Naive B cell (primary cell): ENCODE data around the gene EXOC4. TPM values are rescaled to one million over a fixed set of nuclear protein-coding genes. Genes with fewer than 3 reads are reported as not detected.

Experiments used
- ATAC-seq, 2 donors: fragments of 150-1000 bp; cut with Tn5 transposase; 2 replicates each; pipeline ENCODE4 v1.10.0; 2021; ENCODE audit warnings: low read depth in 2 of 2, mild to moderate bottlenecking in 2 of 2, moderate library complexity in 2 of 2
- DNase-seq: peaks from one replicate; pipeline ENCODE4 v3.0.0; 2022
- H3K27ac Mint-ChIP-seq, 6 donors: one replicate each; pipeline ENCODE4 v1.8.0; 2020 to 2022; ENCODE audit warnings: mild to moderate bottlenecking in 6 of 6, mixed read lengths in 6 of 6, moderate library complexity in 5 of 6, inconsistent platforms in 2 of 6
- H3K27me3 Mint-ChIP-seq, 3 donors: one replicate each; pipeline ENCODE4 v1.8.0; 2021 to 2022; ENCODE audit warnings: mixed read lengths in 3 of 3, mild to moderate bottlenecking in 1 of 3
- H3K36me3 Mint-ChIP-seq, 2 donors: one replicate each; pipeline ENCODE4 v1.8.0; 2020 to 2022; ENCODE audit warnings: mixed read lengths in 2 of 2, inconsistent platforms in 1 of 2, mild to moderate bottlenecking in 1 of 2
- H3K4me1 Mint-ChIP-seq, 3 donors: one replicate each; pipeline ENCODE4 v1.8.0; 2020 to 2022; ENCODE audit warnings: mixed read lengths in 3 of 3, inconsistent platforms in 1 of 3, mild to moderate bottlenecking in 1 of 3, moderate library complexity in 1 of 3
- H3K4me3 Mint-ChIP-seq, 8 donors: one replicate each; pipeline ENCODE4 v1.8.0; 2020 to 2022; ENCODE audit warnings: mild to moderate bottlenecking in 8 of 8, mixed read lengths in 8 of 8, moderate library complexity in 8 of 8, inconsistent platforms in 2 of 8
- H3K9me3 Mint-ChIP-seq, 7 donors: one replicate each; pipeline ENCODE4 v1.8.0; 2020 to 2022; ENCODE audit warnings: mixed read lengths in 7 of 7, mild to moderate bottlenecking in 5 of 7, inconsistent platforms in 2 of 7, moderate library complexity in 1 of 7
- polyA plus RNA-seq, 6 donors: library from polyadenylated mRNA; unstranded; fragments of 300-500 nt; fragmentation: Illumina TruSeq; gene quantifications; one replicate each; pipeline ENCODE4 v1.2.3, GENCODE V29; 2021; ENCODE audit warnings: low read depth in 6 of 6

Gene EXOC4
- polyA plus RNA-seq, 6 donors from 2014 or later = 39.9 to 59.7 (median 47.2) TPM

DNA sequence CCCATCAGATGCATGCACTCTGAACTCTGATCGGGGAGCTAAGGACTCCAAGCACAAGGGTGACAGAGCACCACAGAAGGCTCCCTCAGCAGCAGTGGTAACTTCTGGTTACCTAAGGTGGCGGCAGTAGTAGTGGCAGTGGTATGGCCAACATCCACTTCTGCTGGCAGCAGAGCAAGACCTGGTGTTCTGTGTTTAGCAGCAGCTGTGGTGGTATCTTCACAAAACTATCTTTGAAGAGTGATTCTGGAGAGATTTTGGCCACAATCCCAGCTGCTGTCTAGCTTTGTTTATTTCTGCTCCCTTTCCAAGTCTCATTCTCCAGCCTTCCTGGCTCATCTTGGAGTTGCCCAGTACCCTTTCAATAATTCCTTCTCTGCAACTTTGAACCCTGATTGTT lies 771.9 kb downstream of the EXOC4 start:
- DNase-seq = no peak
- H3K36me3 Mint-ChIP-seq = peaks cover 0 to 8% of the 10 kb centered on the region in 2 donors
- no peaks in the 10 kb centered on the region for H3K27me3 Mint-ChIP-seq
- no peak for ATAC-seq
- H3K27ac Mint-ChIP-seq = no peak overlapping the region
- peaks cover 0 to 2% (median 0%) of the 10 kb centered on the region in 7 donors for H3K9me3 Mint-ChIP-seq
- no peaks in the 10 kb centered on the region for H3K4me1 Mint-ChIP-seq
- H3K4me3 Mint-ChIP-seq = no peak overlapping the region

DNA sequence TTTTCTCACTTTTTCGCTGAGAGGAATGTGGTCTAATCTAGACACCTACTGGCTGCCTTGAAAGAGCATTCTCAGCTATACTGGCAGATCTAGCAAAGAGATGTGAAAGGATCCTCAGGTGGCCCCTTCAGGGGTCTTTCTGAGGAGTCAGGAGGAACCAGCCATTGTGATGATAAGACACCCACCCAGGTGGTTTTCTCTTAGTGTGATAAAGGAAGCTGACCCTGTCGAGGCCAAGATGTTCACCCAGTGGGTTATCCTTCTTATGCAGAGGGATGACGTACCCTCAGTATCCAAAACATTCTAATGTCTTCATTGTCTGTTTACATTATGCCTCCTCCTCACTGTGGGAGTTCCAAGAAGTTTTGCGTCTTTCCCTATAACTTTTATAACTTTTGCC lies 776.0 kb downstream of the EXOC4 start:
- Mint-ChIP-seq H3K9me3 (peaks cover 0 to 2% (median 0%) of the 10 kb centered on the region in 7 donors), H3K27ac (no peak overlapping the region), H3K4me3 (peak overlapping the region in 1 of 8 donors; percentile 1), H3K36me3 (peaks cover 8 to 11% of the 10 kb centered on the region in 2 donors), H3K4me1 (no peaks in the 10 kb centered on the region), H3K27me3 (no peaks in the 10 kb centered on the region)
- ATAC-seq (no peak), DNase-seq (no peak)

GRCh38 chr7:134029743-134030142 lies 776.9 kb downstream of the EXOC4 start:
- DNase-seq (no peak), ATAC-seq (no peak)
- no peaks in the 10 kb centered on the region for H3K4me1 Mint-ChIP-seq
- H3K9me3 Mint-ChIP-seq = peaks cover 0 to 2% (median 0%) of the 10 kb centered on the region in 7 donors
- H3K36me3 Mint-ChIP-seq = peaks cover 8 to 15% of the 10 kb centered on the region in 2 donors
- no peaks in the 10 kb centered on the region for H3K27me3 Mint-ChIP-seq
- no peak overlapping the region for H3K4me3 Mint-ChIP-seq
- H3K27ac Mint-ChIP-seq = no peak overlapping the region

DNA sequence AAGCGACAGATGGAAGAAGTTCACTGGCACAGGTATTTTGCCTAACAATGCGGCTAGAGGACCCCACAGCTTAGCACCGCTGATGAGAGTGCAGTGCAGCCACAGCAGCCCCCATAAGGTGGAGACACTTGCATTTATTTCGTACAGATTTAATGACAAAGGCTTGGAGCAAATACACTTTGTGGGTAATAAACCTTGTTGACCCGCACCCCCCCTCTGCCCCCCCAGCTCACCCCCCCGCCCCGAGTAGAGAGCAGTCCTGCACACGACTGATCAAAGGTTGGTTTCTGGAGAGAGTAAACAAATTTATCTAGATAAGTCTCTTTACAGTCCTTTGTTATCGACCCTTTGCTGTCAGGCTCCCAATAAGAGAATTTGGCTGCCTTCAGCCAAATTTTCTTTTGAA lies 777.6 kb downstream of the EXOC4 start:
- no peak overlapping the region for H3K27ac Mint-ChIP-seq
- H3K4me3 Mint-ChIP-seq = no peak overlapping the region
- peaks cover 0 to 2% (median 0%) of the 10 kb centered on the region in 7 donors for H3K9me3 Mint-ChIP-seq
- H3K4me1 Mint-ChIP-seq = no peaks in the 10 kb centered on the region
- peaks cover 8 to 15% of the 10 kb centered on the region in 2 donors for H3K36me3 Mint-ChIP-seq
- ATAC-seq = no peak
- no peaks in the 10 kb centered on the region for H3K27me3 Mint-ChIP-seq
- DNase-seq = no peak

DNA sequence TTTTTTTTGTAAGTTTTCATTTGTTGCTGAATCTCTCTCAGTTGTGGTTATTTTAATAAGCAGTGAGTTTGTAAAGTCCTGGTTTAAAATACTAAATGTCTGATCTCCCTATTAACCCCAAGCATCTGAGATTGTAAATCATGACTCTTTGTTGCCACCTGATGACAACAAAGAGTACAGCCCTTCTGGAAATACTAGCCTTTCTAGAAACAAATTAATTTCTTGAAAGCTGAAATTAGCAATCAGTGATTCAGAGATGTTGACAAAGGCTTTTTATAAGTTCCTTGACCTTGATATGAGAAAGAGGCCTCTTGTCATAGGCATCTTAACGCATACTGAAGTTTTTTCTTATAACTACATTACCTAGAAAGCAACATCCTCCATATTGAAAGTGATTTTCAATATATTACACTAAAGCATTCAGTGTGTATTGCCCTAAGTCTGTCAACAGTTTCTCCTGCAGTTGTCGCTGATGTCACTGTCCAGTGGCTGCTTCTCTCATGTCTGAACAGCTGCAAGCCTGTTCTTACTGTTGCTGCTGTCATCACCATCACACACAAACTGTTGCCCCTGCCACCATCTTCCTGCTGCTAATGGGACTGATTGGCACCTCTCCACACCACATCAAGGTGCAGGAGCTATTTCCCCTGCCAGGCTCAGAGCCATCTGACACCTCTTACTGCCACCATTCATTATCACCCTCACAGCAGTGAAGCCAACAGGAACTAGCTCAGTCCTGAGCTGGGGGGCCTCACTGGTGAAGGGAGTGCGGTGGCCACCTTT lies 779.1 kb downstream of the EXOC4 start:
- Mint-ChIP-seq H3K36me3 (peaks cover 0 to 19% of the 10 kb centered on the region in 2 donors), H3K27ac (peak overlapping the region in 1 of 6 donors; percentile 24), H3K9me3 (peaks cover 0 to 2% (median 0%) of the 10 kb centered on the region in 7 donors), H3K4me3 (no peak overlapping the region), H3K27me3 (no peaks in the 10 kb centered on the region), H3K4me1 (no peaks in the 10 kb centered on the region)
- ATAC-seq = no peak
- DNase-seq = no peak

DNA sequence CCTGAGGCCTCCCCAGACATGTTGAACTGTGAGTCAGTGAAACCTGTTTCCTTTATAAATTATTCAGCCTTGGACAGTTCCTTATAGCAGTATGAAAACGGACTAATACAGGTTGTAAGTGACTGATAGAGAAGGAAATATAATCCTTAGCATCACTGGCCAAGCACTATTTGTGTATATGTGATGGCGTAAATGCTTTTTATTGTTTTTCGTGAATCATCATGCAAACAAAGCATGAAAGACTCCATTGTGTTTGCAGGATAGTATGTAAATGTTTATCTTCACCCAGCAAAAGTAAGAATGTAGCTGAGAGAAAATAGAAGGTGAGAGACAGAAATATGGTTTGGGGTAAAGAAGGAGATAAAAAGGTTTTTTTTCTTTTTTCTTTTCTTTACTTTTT lies 781.8 kb downstream of the EXOC4 start:
- no peaks in the 10 kb centered on the region for H3K4me1 Mint-ChIP-seq
- peak overlapping the region in 1 of 6 donors; percentile 54 for H3K27ac Mint-ChIP-seq
- peaks cover 0 to 25% of the 10 kb centered on the region in 2 donors for H3K36me3 Mint-ChIP-seq
- no peak overlapping the region for H3K4me3 Mint-ChIP-seq
- ATAC-seq = no peak
- no peak for DNase-seq
- no peaks in the 10 kb centered on the region for H3K9me3 Mint-ChIP-seq
- H3K27me3 Mint-ChIP-seq = no peaks in the 10 kb centered on the region

- Mint-ChIP-seq H3K9me3 (no peaks in the 10 kb centered on the region), H3K4me3 (no peak overlapping the region), H3K36me3 (peaks cover 0 to 20% of the 10 kb centered on the region in 2 donors), H3K4me1 (no peaks in the 10 kb centered on the region), H3K27me3 (no peaks in the 10 kb centered on the region), H3K27ac (no peak overlapping the region)
- DNase-seq (no peak), ATAC-seq (no peak)
These were observed 785.1 kb downstream of the EXOC4 start for GRCh38 chr7:134037991-134038390.

DNA sequence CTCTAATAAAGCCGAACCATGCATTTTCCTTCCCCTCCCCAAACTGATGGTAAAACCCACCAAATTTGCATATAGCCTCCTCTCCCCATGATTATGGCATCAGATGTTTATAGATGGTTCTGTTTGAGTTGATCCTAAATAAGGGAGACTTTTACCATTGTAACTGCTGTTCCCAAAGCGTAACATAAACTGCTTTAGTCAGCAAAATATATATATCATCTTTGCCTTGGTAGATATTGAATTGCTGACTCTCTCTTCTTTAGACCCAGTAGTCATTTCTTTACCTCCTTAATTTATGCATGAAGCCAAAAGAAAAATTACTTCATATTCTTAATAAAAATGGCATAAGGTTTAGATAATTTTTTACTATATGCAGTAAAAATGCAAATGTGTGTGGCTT lies 788.1 kb downstream of the EXOC4 start:
- H3K4me1 Mint-ChIP-seq = peaks cover 0 to 6% (median 5%) of the 10 kb centered on the region in 3 donors
- H3K9me3 Mint-ChIP-seq = no peaks in the 10 kb centered on the region
- H3K4me3 Mint-ChIP-seq = no peak overlapping the region
- H3K36me3 Mint-ChIP-seq = peaks cover 5 to 15% of the 10 kb centered on the region in 2 donors
- H3K27ac Mint-ChIP-seq = no peak overlapping the region
- DNase-seq (no peak), ATAC-seq (no peak)
- H3K27me3 Mint-ChIP-seq = no peaks in the 10 kb centered on the region

DNA sequence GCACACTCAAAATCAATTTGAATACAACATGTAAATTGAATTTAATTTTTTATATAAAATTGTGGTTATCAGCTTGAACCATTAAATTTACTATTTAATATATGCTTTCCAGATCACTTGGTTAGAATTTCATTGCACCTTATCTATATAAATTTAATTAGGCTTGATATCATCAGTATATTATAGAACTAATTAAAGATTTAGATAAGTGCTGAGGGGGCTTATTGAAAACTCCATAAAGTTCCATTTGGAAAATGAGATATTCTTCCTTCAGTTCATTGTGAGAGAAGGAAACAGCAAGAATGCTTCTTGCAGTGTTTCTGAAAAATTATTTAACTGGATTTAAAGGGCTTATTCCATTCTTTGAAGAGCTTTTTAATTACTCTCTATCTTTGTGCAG lies 788.6 kb downstream of the EXOC4 start:
- Mint-ChIP-seq H3K36me3 (peaks cover 5 to 15% of the 10 kb centered on the region in 2 donors), H3K27me3 (no peaks in the 10 kb centered on the region), H3K4me3 (no peak overlapping the region), H3K27ac (no peak overlapping the region), H3K9me3 (no peaks in the 10 kb centered on the region), H3K4me1 (peaks cover 0 to 6% (median 5%) of the 10 kb centered on the region in 3 donors)
- DNase-seq (no peak), ATAC-seq (no peak)

DNA sequence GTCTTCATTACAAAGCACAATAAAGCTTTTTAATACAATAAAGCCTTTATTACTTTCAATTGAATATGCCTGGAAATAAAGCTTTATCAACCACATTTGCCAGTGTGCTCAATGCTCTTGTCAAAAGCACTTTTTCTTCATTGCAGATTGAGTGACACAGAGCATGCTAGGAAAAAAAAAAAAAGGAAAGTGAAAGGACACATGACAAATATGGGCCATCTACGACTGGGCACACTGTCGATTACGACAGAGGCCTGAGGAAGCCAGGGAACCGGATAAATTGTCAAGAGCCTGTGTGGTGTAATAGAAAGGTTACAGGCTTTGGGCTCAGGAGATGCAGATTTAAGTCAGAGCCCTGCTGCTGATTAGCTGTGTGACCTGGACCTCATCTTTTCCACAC lies 789.4 kb downstream of the EXOC4 start:
- Mint-ChIP-seq H3K4me1 (peaks cover 0 to 6% (median 5%) of the 10 kb centered on the region in 3 donors), H3K27ac (no peak overlapping the region), H3K9me3 (no peaks in the 10 kb centered on the region), H3K36me3 (peaks cover 5 to 11% of the 10 kb centered on the region in 2 donors), H3K27me3 (no peaks in the 10 kb centered on the region), H3K4me3 (no peak overlapping the region)
- ATAC-seq (no peak), DNase-seq (no peak)

DNA sequence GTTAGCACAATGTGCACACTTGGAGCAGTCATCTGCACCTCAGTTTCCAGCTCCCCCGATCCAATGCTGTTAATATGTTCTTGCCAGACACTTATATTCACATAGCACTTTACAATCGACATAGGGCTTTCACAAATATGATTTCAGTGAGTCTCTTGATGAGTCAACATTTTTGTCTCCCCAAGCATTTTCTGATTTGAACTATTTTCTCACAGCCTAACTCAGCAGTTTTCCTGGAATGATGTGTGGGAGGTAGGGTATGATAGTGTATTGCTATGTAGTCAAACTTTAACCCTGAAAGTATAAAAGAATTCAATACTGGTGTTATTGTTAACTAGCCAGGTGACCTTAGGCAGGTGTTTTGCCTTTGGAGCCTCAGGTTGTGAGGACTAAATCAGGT lies 791.8 kb downstream of the EXOC4 start:
- Mint-ChIP-seq H3K27ac (peak overlapping the region in 2 of 6 donors; percentile 5 to 73), H3K27me3 (no peaks in the 10 kb centered on the region), H3K9me3 (peaks cover 0 to 4% (median 0%) of the 10 kb centered on the region in 7 donors), H3K36me3 (peaks cover 13 to 15% of the 10 kb centered on the region in 2 donors), H3K4me1 (peaks cover 0 to 11% (median 5%) of the 10 kb centered on the region in 3 donors), H3K4me3 (no peak overlapping the region)
- DNase-seq = no peak
- ATAC-seq = no peak

DNA sequence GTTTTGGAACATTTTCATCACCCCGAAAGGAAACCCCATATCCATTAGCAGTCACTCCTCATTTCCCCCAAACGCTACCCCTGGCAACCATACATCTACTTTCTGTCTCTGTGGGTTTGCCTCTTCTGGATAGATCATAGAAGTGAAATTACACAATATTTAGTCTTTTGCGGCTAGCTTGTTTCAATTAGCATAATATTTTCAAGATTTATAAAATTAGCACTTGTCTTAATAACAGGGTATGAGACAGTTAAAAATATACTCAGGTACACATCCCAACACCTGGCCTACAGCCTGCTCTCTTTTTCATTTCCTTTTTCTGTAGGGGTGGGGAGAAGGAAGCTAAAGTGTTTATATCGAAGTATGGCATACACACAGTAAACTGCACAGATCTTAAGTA lies 792.8 kb downstream of the EXOC4 start:
- peak overlapping the region in 1 of 6 donors; percentile 54 for H3K27ac Mint-ChIP-seq
- no peak for ATAC-seq
- peaks cover 13 to 15% of the 10 kb centered on the region in 2 donors for H3K36me3 Mint-ChIP-seq

GRCh38 chr7:134046594-134047128 lies 793.8 kb downstream of the EXOC4 start:
- H3K27me3 Mint-ChIP-seq = no peaks in the 10 kb centered on the region
- ATAC-seq = no peak
- H3K27ac Mint-ChIP-seq = no peak overlapping the region
- DNase-seq = no peak
- peaks cover 0 to 4% (median 0%) of the 10 kb centered on the region in 7 donors for H3K9me3 Mint-ChIP-seq
- peaks cover 13 to 15% of the 10 kb centered on the region in 2 donors for H3K36me3 Mint-ChIP-seq
- peaks cover 0 to 14% (median 5%) of the 10 kb centered on the region in 3 donors for H3K4me1 Mint-ChIP-seq
- no peak overlapping the region for H3K4me3 Mint-ChIP-seq

More for the DNA sequence above, 792.8 kb downstream of the EXOC4 start:
- Mint-ChIP-seq H3K27me3 (no peaks in the 10 kb centered on the region), H3K9me3 (peaks cover 0 to 4% (median 0%) of the 10 kb centered on the region in 7 donors), H3K4me3 (no peak overlapping the region), H3K4me1 (peaks cover 0 to 12% (median 5%) of the 10 kb centered on the region in 3 donors)
- no peak for DNase-seq

DNA sequence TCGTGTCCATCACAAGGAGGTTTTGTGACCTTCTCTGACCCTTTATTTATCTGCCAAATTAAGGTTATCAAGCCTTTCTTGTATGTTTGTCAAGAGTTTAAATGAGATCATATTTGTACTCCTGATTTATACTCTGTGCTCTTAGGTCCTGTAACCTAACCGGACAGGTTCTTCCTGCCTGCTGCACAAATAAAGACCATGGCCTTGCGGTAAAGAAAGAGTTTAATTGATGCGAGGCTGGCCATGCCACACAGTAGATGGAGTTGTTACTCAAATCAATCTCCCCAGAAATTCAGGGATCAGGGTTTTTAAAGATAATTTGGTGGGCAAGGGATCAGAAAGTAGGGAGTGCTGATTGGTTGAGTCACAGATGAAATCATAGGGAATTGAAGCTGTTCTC lies 794.8 kb downstream of the EXOC4 start:
- H3K27ac Mint-ChIP-seq = no peak overlapping the region
- ATAC-seq (no peak), DNase-seq (no peak)
- peaks cover 0 to 14% (median 5%) of the 10 kb centered on the region in 3 donors for H3K4me1 Mint-ChIP-seq
- H3K4me3 Mint-ChIP-seq = no peak overlapping the region
- no peaks in the 10 kb centered on the region for H3K27me3 Mint-ChIP-seq
- peaks cover 13 to 15% of the 10 kb centered on the region in 2 donors for H3K36me3 Mint-ChIP-seq
- H3K9me3 Mint-ChIP-seq = peaks cover 0 to 4% (median 0%) of the 10 kb centered on the region in 7 donors
